GM12878 (cell line): ENCODE results near the gene ERC1. TPM values are rescaled to one million over a fixed set of nuclear protein-coding genes. Genes with fewer than 3 reads are reported as not detected.

Experiments
- BHLHE40 ChIP-seq, 2 experiments: fragments of 450-650 bp in 1 of 2; IDR thresholded peaks; 2 replicates each; pipeline ENCODE4 v1.6.1; 2011 to 2017; ENCODE audit warnings: low read depth in 2 of 2, borderline replicate concordance in 1 of 2, improper control_type of control experiment in 1 of 2, low read length in 1 of 2, mild to moderate bottlenecking in 1 of 2
- CHD2 ChIP-seq: IDR thresholded peaks from 2 replicates; pipeline ENCODE4 v1.6.1; 2011; ENCODE audit warnings: low read depth, low read length, improper control_type of control experiment, borderline replicate concordance
- GATAD2B ChIP-seq: fragments of 450-650 bp; conservative IDR thresholded peaks from 2 replicates; pipeline ENCODE4 v1.6.1; 2017; ENCODE audit warnings: low read depth, mild to moderate bottlenecking, moderate library complexity
- HDAC6 ChIP-seq: fragments of 200-600 bp; sonication (generic); IDR thresholded peaks from one replicate; pipeline ENCODE4 v1.8.0; 2017; ENCODE audit warnings: antibody characterized with exemption; ENCODE audit not compliant: unreplicated experiment
- KDM1A ChIP-seq: fragments of 200-600 bp; sonication (generic); IDR thresholded peaks from 2 replicates; pipeline ENCODE4 v1.6.1; 2016; ENCODE audit warnings: borderline replicate concordance
- MTA2 ChIP-seq: fragments of 450-650 bp; IDR thresholded peaks from 2 replicates; pipeline ENCODE4 v1.6.1; 2016; ENCODE audit warnings: low read depth, mild to moderate bottlenecking, moderate library complexity
- NFIC ChIP-seq: IDR thresholded peaks from 2 replicates; pipeline ENCODE4 v1.6.1; 2012; ENCODE audit warnings: low read depth, mild to moderate bottlenecking, inconsistent platforms, low read length, moderate library complexity
- NR2C2 ChIP-seq: IDR thresholded peaks from 2 replicates; pipeline ENCODE4 v1.6.1; 2011; ENCODE audit warnings: borderline replicate concordance, low read depth; ENCODE audit not compliant: control insufficient read depth, insufficient read length
- NR2F1 ChIP-seq: fragments of 450-650 bp; conservative IDR thresholded peaks from 2 replicates; pipeline ENCODE4 v1.6.1; 2017; ENCODE audit warnings: mild to moderate bottlenecking
- PAX8 ChIP-seq: fragments of 450-650 bp; IDR thresholded peaks from 2 replicates; pipeline ENCODE4 v1.6.1; 2017; ENCODE audit warnings: mild to moderate bottlenecking, moderate library complexity
- PML ChIP-seq: IDR thresholded peaks from 2 replicates; pipeline ENCODE4 v1.6.1; 2012; ENCODE audit warnings: low read length, inconsistent platforms
- SUZ12 ChIP-seq: fragments of 200-600 bp; sonication (generic); IDR thresholded peaks from one replicate; pipeline ENCODE4 v1.6.1; 2018; ENCODE audit warnings: antibody characterized with exemption, mild to moderate bottlenecking; ENCODE audit not compliant: unreplicated experiment
- ZSCAN29 ChIP-seq: fragments of 450-650 bp; IDR thresholded peaks from 2 replicates; pipeline ENCODE4 v1.6.1; 2017; ENCODE audit warnings: mild to moderate bottlenecking, moderate library complexity
- polyA plus RNA-seq, 11 experiments: library from polyadenylated mRNA; depleted of rRNA in 4 of 11; unstranded in 6 of 11; stranded (reverse) in 5 of 11; fragments of >200 nt; fragmentation: Nextera tagmentation in 4 of 11; fragmentation: Illumina TruSeq in 1 of 11; extraction: Ambion mirVana in 4 of 11; extraction: Trizol in 1 of 11; gene quantifications; 1 replicate in 1 of 11; 2 replicates in 10 of 11; pipeline versions ENCODE4 v1.2.1 to v1.2.3, GENCODE V29; 2011 to 2016; ENCODE audit warnings: inconsistent platforms in 2 of 11, missing spikeins in 2 of 11, low read depth in 1 of 11
- total RNA-seq, 4 experiments: library from RNA; depleted of rRNA in 3 of 4; stranded (reverse); fragments of >200 nt in 3 of 4; fragmentation: Illumina TruSeq in 1 of 4; extraction: Trizol in 1 of 4; gene quantifications; 2 replicates each; pipeline versions ENCODE4 v1.2.1 to v1.2.3, GENCODE V29; 2013 to 2021
- TF ChIP-seq, protein P1 (sequence below): IDR thresholded peaks from 2 replicates; pipeline ENCODE4 v1.6.1; 2011; ENCODE audit warnings: borderline replicate concordance, low read depth, mild to moderate bottlenecking, moderate library complexity, low read length; ENCODE audit not compliant: insufficient read depth, poor library complexity, severe bottlenecking
- TF ChIP-seq, protein P2 (sequence below): fragments of 450-650 bp; IDR thresholded peaks from 2 replicates; pipeline ENCODE4 v1.6.1; 2017; ENCODE audit warnings: antibody characterized with exemption, mild to moderate bottlenecking, moderate library complexity
- TF ChIP-seq, protein P3 (sequence below): IDR thresholded peaks from 2 replicates; pipeline ENCODE4 v1.6.1; 2012; ENCODE audit warnings: low read depth, low read length, improper control_type of control experiment
- TF ChIP-seq, protein P4 (sequence below): fragments of 450-650 bp; IDR thresholded peaks from 2 replicates; pipeline ENCODE4 v1.6.1; 2018; ENCODE audit warnings: mild to moderate bottlenecking, low read depth, moderate library complexity; ENCODE audit not compliant: partially characterized antibody
- TF ChIP-seq, protein P5 (sequence below): fragments of 450-650 bp; IDR thresholded peaks from 2 replicates; pipeline ENCODE4 v1.6.1; 2018; ENCODE audit warnings: borderline replicate concordance, mild to moderate bottlenecking; ENCODE audit not compliant: partially characterized antibody

The ERC1 gene
- total and polyA plus RNA-seq, 10 of the 15 experiments (the other 5 are each of a cell fraction or from before 2014, with no cell fraction given), result 0.75 to 8.0 (median 5.0) TPM

DNA sequence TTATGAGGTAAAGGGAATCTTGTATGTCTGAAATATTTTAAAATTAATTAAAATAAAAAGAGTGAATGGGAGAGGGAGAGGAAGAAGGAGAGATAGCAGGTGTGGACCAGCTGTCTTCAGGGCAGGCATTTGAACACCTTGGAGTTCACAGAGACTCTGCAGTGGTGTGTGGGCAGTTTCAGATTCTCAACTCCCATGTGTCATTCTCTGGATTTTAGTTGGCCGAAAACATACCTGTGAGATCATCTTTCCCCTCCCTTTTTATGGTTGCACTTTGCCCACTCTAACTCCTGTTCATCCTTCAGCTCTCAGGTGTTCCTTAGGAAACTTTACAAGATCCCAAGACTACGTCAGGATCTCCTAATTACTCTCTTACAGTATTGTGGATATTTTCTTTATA lies 108.1 kb downstream of the ERC1 start (continued):
- TF ChIP-seq, protein P1, sequence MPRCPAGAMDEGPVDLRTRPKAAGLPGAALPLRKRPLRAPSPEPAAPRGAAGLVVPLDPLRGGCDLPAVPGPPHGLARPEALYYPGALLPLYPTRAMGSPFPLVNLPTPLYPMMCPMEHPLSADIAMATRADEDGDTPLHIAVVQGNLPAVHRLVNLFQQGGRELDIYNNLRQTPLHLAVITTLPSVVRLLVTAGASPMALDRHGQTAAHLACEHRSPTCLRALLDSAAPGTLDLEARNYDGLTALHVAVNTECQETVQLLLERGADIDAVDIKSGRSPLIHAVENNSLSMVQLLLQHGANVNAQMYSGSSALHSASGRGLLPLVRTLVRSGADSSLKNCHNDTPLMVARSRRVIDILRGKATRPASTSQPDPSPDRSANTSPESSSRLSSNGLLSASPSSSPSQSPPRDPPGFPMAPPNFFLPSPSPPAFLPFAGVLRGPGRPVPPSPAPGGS, result peak; percentile 75
- TF ChIP-seq SUZ12 (no peak), NR2C2 (no peak), PML (0 out of 2 replicates have a peak, but pooled peaks have one; percentile 53), GATAD2B (no peak), NR2F1 (no peak), HDAC6 (no peak), KDM1A (no peak), CHD2 (no peak), BHLHE40 (IDR thresholded peaks at IDR 0.05; ENCODE audit: borderline replicate concordance in 1 of 2, low read depth in 2 of 2, low read length in 1 of 2) (no peak), MTA2 (peak; percentile 45; the same call in 1 of the 2 replicates), PAX8 (no peak), ZSCAN29 (no peak), NFIC (peak; percentile 85; the same call in 1 of the 2 replicates)
- TF ChIP-seq, protein P2, sequence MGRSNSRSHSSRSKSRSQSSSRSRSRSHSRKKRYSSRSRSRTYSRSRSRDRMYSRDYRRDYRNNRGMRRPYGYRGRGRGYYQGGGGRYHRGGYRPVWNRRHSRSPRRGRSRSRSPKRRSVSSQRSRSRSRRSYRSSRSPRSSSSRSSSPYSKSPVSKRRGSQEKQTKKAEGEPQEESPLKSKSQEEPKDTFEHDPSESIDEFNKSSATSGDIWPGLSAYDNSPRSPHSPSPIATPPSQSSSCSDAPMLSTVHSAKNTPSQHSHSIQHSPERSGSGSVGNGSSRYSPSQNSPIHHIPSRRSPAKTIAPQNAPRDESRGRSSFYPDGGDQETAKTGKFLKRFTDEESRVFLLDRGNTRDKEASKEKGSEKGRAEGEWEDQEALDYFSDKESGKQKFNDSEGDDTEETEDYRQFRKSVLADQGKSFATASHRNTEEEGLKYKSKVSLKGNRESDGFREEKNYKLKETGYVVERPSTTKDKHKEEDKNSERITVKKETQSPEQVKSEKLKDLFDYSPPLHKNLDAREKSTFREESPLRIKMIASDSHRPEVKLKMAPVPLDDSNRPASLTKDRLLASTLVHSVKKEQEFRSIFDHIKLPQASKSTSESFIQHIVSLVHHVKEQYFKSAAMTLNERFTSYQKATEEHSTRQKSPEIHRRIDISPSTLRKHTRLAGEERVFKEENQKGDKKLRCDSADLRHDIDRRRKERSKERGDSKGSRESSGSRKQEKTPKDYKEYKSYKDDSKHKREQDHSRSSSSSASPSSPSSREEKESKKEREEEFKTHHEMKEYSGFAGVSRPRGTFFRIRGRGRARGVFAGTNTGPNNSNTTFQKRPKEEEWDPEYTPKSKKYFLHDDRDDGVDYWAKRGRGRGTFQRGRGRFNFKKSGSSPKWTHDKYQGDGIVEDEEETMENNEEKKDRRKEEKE, result no peak
- TF ChIP-seq, protein P3, sequence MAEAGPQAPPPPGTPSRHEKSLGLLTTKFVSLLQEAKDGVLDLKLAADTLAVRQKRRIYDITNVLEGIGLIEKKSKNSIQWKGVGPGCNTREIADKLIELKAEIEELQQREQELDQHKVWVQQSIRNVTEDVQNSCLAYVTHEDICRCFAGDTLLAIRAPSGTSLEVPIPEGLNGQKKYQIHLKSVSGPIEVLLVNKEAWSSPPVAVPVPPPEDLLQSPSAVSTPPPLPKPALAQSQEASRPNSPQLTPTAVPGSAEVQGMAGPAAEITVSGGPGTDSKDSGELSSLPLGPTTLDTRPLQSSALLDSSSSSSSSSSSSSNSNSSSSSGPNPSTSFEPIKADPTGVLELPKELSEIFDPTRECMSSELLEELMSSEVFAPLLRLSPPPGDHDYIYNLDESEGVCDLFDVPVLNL, result no peak
- TF ChIP-seq, protein P4, sequence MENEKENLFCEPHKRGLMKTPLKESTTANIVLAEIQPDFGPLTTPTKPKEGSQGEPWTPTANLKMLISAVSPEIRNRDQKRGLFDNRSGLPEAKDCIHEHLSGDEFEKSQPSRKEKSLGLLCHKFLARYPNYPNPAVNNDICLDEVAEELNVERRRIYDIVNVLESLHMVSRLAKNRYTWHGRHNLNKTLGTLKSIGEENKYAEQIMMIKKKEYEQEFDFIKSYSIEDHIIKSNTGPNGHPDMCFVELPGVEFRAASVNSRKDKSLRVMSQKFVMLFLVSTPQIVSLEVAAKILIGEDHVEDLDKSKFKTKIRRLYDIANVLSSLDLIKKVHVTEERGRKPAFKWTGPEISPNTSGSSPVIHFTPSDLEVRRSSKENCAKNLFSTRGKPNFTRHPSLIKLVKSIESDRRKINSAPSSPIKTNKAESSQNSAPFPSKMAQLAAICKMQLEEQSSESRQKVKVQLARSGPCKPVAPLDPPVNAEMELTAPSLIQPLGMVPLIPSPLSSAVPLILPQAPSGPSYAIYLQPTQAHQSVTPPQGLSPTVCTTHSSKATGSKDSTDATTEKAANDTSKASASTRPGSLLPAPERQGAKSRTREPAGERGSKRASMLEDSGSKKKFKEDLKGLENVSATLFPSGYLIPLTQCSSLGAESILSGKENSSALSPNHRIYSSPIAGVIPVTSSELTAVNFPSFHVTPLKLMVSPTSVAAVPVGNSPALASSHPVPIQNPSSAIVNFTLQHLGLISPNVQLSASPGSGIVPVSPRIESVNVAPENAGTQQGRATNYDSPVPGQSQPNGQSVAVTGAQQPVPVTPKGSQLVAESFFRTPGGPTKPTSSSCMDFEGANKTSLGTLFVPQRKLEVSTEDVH, result no peak
- TF ChIP-seq, protein P5, sequence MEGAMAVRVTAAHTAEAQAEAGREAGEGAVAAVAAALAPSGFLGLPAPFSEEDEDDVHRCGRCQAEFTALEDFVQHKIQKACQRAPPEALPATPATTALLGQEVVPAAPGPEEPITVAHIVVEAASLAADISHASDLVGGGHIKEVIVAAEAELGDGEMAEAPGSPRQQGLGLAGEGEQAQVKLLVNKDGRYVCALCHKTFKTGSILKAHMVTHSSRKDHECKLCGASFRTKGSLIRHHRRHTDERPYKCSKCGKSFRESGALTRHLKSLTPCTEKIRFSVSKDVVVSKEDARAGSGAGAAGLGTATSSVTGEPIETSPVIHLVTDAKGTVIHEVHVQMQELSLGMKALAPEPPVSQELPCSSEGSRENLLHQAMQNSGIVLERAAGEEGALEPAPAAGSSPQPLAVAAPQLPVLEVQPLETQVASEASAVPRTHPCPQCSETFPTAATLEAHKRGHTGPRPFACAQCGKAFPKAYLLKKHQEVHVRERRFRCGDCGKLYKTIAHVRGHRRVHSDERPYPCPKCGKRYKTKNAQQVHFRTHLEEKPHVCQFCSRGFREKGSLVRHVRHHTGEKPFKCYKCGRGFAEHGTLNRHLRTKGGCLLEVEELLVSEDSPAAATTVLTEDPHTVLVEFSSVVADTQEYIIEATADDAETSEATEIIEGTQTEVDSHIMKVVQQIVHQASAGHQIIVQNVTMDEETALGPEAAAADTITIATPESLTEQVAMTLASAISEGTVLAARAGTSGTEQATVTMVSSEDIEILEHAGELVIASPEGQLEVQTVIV, result no peak
